GM21737 (cell line): Measurements from ENCODE around the gene RARRES1.

ENCODE experiments used
- ATAC-seq: cut with Tn5 transposase; IDR thresholded peaks from one replicate; pipeline ENCODE4 v1.9.1; 2021; ENCODE audit warnings: mild to moderate bottlenecking, moderate library complexity; ENCODE audit not compliant: unreplicated experiment

Gene RARRES1

GRCh38 chr3:158731938-158732855 is at the start of gene RARRES1:
RARRES1 (minus strand) TSS chr3:158732457; CDS start chr3:158732415, 42 bp downstream.
- ATAC-seq: peak; percentile 89

DNA sequence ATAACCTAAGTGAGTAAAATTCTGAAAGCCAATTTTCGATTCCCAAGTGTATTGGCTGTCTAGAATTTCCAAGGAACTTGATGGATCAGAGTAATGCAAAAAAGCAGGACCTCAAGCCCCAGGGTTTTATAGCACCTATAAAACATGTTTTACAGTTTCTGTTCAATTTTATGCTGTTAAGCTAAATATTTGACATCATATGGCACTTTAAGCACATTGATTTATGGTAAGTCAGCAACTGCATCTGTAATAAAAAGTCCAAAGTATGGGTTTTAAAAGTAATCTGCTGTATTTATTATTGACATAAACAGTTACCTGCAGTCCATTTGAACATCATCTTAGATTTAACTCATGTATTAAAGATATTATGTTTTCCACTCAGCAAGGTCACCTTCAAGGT is 49.6 kb upstream of the RARRES1 start:
- no peak for ATAC-seq

DNA sequence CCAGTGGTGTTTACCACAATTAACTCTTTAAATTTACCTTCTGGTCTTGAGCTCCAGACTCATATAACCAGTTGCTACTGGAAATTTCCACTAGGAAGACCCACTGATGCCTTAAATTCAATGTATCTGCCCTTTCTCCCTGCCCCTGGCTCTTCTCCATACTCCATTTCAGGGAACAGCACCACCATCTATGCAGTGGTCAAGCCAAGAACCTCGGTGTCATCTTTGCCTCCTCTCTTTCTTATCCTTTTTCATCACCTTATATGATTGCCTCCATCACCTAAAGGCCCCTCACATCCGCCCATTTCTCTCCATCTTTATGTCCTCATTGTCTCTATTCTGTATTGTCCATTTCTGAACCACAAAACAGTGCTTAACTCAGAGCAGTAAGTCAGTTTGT is 48.9 kb upstream of the RARRES1 start:
- ATAC-seq: no peak

DNA sequence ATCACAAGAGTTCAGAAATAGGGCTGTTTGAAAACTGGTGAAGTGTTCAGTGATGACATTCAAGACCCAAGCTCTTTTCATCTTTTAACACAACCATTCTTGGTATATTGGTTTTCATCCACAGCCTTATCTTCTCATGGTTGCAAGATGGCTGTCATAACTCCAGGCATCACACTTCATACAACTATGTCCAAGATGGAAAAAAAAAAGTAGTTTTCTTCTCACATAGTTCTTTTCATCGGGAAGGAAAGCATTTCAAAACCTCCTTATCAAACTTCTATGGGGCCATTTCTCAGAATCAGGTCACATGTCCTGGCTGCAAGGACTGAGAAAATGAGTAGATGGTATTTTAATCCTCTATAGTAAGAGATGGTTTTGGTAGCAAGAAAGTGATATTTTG is 48.5 kb upstream of the RARRES1 start:
- no peak for ATAC-seq

GRCh38 chr3:158777161-158777873 is 45.1 kb upstream of the RARRES1 start:
- no peak for ATAC-seq

DNA sequence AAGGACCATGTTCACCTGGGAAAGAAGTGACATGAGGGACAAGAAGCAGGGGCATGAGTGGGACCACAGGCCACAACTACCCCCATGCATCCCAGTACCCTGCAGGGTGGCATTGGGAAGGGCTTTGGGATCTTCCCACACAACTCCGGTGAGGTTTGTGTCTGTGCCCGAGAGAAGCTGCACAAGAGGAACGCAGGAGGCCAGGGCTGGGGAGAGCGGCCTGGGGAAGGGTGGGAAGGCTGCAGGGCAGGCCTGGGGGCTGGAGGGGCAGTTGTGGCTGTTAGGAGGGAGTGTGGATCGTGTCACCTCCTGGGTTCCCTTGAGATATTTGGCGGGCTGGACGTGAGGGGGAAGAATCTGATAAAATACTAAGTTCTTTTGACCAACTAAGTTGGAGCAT is 44.3 kb upstream of the RARRES1 start:
- ATAC-seq: no peak

GRCh38 chr3:158775426-158776410 is 43.5 kb upstream of the RARRES1 start:
- no peak for ATAC-seq

- ATAC-seq: no peak
Observed at GRCh38 chr3:158774965-158775364, 42.7 kb upstream of the RARRES1 start.

DNA sequence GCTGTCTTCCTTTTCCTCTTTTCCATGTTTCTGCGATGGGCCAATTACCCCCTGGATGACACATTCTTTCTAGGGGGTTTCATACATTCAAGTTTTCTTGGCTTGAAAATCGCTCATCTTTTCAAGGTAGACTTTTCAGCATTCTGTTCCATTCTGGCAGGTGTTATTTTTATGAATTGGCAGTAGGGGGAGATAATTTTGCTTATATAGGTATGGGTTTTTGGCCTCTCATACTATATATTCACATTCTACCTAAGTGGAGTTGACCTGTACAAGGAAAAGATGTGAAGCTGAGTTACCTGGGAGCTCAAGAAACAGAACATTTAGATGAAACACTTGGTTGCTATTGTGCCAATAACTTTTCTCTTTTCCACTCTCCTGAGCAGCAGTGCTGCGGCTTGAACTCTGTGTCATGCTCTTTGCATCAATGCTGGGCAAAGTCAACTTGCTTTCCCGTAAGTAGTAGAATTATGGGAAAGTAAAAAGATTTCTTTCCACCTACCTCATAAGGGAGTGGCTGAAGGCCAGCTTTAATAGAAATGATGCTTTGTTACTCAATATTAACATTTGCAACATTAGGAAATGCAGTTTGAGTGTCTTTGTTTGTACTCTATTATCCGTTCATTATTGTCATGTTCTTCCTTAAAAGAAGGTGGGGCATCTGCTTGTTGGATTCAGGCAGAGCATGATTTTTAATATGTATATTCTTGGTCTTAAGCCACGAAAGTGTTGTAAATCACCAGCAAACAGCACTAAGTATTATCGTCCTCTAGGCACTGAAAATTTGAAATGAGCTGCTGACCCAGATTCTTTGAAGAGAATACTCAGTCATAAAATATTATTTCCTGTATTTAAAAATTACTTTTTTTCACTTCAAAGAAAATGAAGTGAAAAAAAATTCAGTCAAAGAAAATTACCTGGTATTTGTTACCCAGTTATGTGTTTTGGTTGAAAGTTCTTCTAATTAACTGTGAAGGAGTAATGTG is 41.9 kb upstream of the RARRES1 start:
- ATAC-seq: no peak

- no peak for ATAC-seq
Observed at GRCh38 chr3:158773166-158773565, 40.9 kb upstream of the RARRES1 start.

GRCh38 chr3:158771982-158772381 is 39.7 kb upstream of the RARRES1 start:
- no peak for ATAC-seq

DNA sequence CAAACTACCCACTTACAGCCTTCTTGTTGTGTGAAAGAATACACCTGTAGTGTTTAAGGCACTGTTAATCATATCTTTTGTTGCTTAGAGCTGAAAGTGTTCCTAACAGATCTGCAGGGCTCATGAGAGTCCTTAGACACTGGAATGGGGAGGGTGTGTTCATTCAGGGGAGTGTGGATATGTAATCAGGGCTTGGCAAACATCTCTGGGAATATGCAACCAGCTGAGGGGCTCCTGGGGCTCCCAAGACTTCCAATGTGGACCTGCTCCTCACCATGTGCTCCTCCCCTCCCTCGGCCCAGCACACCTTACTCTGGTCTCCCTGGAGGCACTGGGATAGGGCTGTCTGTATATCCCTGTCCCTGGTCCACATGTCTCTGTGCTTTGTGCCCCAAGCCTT is 39.3 kb upstream of the RARRES1 start:
- ATAC-seq: no peak

DNA sequence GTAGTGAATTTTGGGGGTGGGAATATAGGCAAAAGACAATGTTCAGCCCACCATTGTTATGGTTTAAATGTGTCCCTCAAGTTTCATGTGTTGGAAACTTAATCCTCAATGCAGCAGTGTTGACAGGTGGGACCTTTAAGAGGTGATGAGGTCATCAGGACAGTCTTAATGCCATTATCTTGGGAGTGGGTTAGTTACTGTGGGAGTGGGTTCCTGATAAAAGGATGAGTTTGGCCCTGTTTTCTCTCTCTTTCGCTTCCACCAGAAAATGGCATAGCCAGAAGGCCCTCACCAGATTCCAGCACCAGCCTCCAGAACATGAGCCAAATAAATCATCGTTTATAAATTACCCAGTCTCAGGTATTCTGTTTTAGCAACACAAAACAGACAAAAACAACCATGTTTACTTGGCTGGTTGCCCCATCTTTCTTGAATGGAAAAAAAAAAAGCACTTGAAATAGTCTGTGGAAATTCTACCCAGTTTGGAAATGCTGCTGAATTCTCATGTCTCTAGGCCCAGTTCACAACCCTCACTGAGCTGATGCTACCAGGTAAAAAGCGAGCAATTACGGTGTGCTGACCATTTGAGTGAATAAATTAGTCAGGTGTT is 38.6 kb upstream of the RARRES1 start:
- ATAC-seq: no peak

DNA sequence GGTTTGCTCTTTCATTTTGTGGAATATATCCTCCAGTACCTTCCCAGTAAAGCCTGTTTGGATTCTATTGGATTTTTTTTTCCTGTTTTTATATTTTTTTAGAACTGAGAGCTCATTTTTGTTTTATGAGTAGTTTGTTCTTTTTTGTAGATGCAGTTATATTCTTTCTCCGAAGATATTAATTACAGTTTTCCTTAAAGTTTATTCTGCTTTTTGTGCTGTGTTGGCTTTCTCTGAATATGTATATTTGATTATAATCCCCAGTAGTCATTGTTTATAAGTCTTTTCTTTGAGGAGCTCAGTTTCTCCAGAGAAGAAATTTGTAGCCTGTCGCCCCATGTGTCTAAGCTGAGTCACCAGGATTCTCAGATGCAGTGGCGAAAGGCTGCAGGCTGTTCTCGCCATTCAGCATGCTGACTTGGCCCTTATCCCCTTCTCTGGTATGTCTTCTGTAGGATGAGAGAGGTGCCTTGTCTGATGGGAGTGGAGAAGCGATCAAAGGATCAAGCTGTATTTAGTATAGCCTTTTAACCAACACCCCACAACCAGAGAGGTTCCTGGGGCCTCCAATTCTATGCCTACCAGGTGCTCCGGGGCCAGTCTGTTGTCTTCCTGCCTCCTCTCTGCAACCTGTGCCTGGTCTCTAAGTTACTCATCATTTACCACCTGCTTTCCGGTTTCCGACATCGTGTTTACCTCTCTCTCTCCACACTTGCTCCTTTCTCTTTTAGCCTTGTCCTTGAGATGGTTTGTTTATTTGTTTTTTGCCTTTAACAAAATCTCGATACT is 37.9 kb upstream of the RARRES1 start:
- ATAC-seq: no peak

DNA sequence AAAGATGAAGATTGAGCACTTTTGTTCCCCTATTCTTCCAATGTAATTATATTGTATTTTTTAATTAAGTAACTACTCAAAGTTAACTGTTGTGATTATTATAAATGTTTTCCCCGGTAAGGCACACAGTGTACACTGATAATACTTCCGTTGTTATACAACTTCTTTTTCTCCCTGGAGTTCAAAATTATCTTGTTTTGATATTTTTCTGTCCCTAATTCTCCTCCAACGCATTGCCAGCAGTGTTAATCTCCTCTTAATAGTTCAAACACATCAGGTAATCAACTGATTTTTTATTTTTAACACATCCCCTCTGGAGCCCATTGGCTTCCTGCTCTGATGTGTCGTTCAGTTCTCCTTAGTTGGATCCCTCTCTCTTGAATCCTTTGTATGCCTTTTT is 37.3 kb upstream of the RARRES1 start:
- no peak for ATAC-seq

- no peak for ATAC-seq
Observed at GRCh38 chr3:158768881-158769543, 36.8 kb upstream of the RARRES1 start.

- no peak for ATAC-seq
Observed at GRCh38 chr3:158768361-158768787, 36.1 kb upstream of the RARRES1 start.

GRCh38 chr3:158766364-158766763 is 34.1 kb upstream of the RARRES1 start:
- ATAC-seq: no peak
